Suprapubic skin (tissue), 4 donors: ENCODE data around the gene ATIC.

ENCODE experiments used
- EP300 ChIP-seq: sonication (generic); formaldehyde crosslinking; IDR thresholded peaks from one replicate; pipeline ENCODE4 v1.6.1; 2017; ENCODE audit warnings: antibody characterized with exemption
- POLR2A ChIP-seq, 2 donors: fragments of 450-650 bp; IDR thresholded peaks; one replicate each; pipeline ENCODE4 v1.6.1; 2017; ENCODE audit warnings: antibody characterized with exemption in 2 of 2, mild to moderate bottlenecking in 2 of 2, moderate library complexity in 2 of 2
- POLR2AphosphoS5 ChIP-seq, 3 donors: sonication (generic); formaldehyde crosslinking; IDR thresholded peaks; one replicate each; pipeline ENCODE4 v1.6.1; 2017; ENCODE audit warnings: antibody characterized with exemption in 3 of 3
- TF ChIP-seq, protein P1 (sequence below), 2 donors: fragments of 200-600 bp in 1 of 2; fragments of 450-650 bp in 1 of 2; sonication (generic) in 1 of 2; IDR thresholded peaks; one replicate each; pipeline ENCODE4 v1.5.1; 2016 to 2019; ENCODE audit warnings: antibody characterized with exemption in 2 of 2, mild to moderate bottlenecking in 1 of 2, moderate library complexity in 1 of 2

GRCh38 chr2:215374002-215374401 is 62.1 kb downstream of the ATIC start:
- TF ChIP-seq EP300 (no peak), POLR2A (IDR thresholded peaks at IDR 0.05) (no peak), POLR2AphosphoS5 (IDR thresholded peaks at IDR 0.05) (no peak)
- TF ChIP-seq, protein P1, sequence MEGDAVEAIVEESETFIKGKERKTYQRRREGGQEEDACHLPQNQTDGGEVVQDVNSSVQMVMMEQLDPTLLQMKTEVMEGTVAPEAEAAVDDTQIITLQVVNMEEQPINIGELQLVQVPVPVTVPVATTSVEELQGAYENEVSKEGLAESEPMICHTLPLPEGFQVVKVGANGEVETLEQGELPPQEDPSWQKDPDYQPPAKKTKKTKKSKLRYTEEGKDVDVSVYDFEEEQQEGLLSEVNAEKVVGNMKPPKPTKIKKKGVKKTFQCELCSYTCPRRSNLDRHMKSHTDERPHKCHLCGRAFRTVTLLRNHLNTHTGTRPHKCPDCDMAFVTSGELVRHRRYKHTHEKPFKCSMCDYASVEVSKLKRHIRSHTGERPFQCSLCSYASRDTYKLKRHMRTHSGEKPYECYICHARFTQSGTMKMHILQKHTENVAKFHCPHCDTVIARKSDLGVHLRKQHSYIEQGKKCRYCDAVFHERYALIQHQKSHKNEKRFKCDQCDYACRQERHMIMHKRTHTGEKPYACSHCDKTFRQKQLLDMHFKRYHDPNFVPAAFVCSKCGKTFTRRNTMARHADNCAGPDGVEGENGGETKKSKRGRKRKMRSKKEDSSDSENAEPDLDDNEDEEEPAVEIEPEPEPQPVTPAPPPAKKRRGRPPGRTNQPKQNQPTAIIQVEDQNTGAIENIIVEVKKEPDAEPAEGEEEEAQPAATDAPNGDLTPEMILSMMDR (IDR thresholded peaks at IDR 0.05), result no peak
